Measurements from ENCODE around the gene FAM180B. TPM values are rescaled to one million over a fixed set of nuclear protein-coding genes. Genes with fewer than 3 reads are reported as not detected.
"Not testable (repeated sequence)": the region's sequence is repeated elsewhere in the genome, so short reads cannot be mapped to it uniquely, and the experiment has no call there.

FAM180B gene
- total RNA-seq, 1 donor = not detected

- H3K4me3 ChIP-seq (ENCODE audit: low read depth, low read length) = no peak overlapping the region
- TF ChIP-seq, protein P1, sequence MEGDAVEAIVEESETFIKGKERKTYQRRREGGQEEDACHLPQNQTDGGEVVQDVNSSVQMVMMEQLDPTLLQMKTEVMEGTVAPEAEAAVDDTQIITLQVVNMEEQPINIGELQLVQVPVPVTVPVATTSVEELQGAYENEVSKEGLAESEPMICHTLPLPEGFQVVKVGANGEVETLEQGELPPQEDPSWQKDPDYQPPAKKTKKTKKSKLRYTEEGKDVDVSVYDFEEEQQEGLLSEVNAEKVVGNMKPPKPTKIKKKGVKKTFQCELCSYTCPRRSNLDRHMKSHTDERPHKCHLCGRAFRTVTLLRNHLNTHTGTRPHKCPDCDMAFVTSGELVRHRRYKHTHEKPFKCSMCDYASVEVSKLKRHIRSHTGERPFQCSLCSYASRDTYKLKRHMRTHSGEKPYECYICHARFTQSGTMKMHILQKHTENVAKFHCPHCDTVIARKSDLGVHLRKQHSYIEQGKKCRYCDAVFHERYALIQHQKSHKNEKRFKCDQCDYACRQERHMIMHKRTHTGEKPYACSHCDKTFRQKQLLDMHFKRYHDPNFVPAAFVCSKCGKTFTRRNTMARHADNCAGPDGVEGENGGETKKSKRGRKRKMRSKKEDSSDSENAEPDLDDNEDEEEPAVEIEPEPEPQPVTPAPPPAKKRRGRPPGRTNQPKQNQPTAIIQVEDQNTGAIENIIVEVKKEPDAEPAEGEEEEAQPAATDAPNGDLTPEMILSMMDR (IDR thresholded peaks at IDR 0.05; ENCODE audit: insufficient read depth, low read length) = no peak
- DNase-seq (ENCODE audit: low read depth) = no peak
These were observed 26.1 kb upstream of the FAM180B start for GRCh38 chr11:47560426-47560825.

GRCh38 chr11:47562393-47562792, 24.1 kb upstream of the FAM180B start:
- not testable (repeated sequence) for DNase-seq (ENCODE audit: low read depth); H3K4me3 ChIP-seq (ENCODE audit: low read depth, low read length)

- not testable (repeated sequence) for DNase-seq (ENCODE audit: low read depth); H3K4me3 ChIP-seq (ENCODE audit: low read depth, low read length)
These were observed 22.1 kb upstream of the FAM180B start for GRCh38 chr11:47564366-47564765.

GRCh38 chr11:47564933-47565339, 21.5 kb upstream of the FAM180B start:
- TF ChIP-seq, protein P1 (IDR thresholded peaks at IDR 0.05; ENCODE audit: insufficient read depth, low read length) = no peak
- DNase-seq (ENCODE audit: low read depth) = no peak
- peak overlapping the region; percentile 87 for H3K4me3 ChIP-seq (ENCODE audit: low read depth, low read length)

- TF ChIP-seq, protein P1 (IDR thresholded peaks at IDR 0.05; ENCODE audit: insufficient read depth, low read length) = no peak
- peak; percentile 46 for DNase-seq (ENCODE audit: low read depth)
These were observed 20.9 kb upstream of the FAM180B start, which contains the start of gene PTPMT1 for GRCh38 chr11:47565340-47566148. Gene PTPMT1, plus strand, starts transcription at chr11:47565599. Its CDS starts 24 bp downstream, at chr11:47565623.

GRCh38 chr11:47566149-47566698, 20.3 kb upstream of the FAM180B start:
- H3K4me3 ChIP-seq (ENCODE audit: low read depth, low read length) = peak overlapping the region; percentile 87
- TF ChIP-seq, protein P1 (IDR thresholded peaks at IDR 0.05; ENCODE audit: insufficient read depth, low read length) = no peak
- no peak for DNase-seq (ENCODE audit: low read depth)

More at GRCh38 chr11:47565340-47566148, 20.9 kb upstream of the FAM180B start, which contains the start of gene PTPMT1:
- peak within 1 kb of the TSS; percentile 87 for H3K4me3 ChIP-seq (ENCODE audit: low read depth, low read length)

- TF ChIP-seq, protein P1 (IDR thresholded peaks at IDR 0.05; ENCODE audit: insufficient read depth, low read length) = no peak
- H3K4me3 ChIP-seq (ENCODE audit: low read depth, low read length) = no peak overlapping the region
- no peak for DNase-seq (ENCODE audit: low read depth)
These were observed 16.8 kb upstream of the FAM180B start for GRCh38 chr11:47569646-47570045.
